ENCODE measurements around the gene MED26. TPM values are rescaled to one million over a fixed set of nuclear protein-coding genes. Genes with fewer than 3 reads are reported as not detected.

The MED26 gene
- total and polyA plus RNA-seq, 2 experiments from 2014 or later, result 6.6 to 7.8 TPM

DNA sequence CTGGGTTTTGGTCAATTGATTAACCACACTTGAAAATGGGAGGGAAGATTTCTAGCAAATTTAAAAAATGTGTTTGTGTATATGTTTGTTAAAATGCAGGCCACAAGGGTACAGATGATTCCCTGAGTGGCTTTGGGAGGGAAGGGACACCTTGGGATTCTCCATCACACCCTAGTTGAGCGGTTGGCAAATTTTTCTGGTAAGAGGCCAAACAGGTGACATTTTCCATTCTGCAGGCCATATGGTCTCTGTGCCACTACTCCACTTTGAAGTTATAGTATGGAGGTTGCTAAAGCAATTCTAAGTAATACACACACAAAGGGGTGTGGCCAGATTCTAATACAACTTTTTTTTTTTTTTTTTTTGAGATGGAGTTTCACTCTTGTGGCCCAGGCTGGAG lies 12.9 kb upstream of the MED26 start:
- DNase-seq (ENCODE audit: low spot score), result no peak
- Histone ChIP-seq H3K9me2 (replicated peaks; ENCODE audit: insufficient read depth) (no peaks in the 10 kb centered on the region), H4K20me1 (ENCODE audit: insufficient read depth, poor library complexity, severe bottlenecking) (peaks cover 13% of the 10 kb centered on the region), H3K4me3 (no peak overlapping the region), H2AFZ (no peak overlapping the region), H3K79me2 (peaks cover 92% of the 10 kb centered on the region), H3K4me1 (ENCODE audit: insufficient read depth) (no peaks in the 10 kb centered on the region), H3K4me2 (no peak overlapping the region), H3K36me3 (replicated peaks; ENCODE audit: insufficient read depth, low read depth) (no peaks in the 10 kb centered on the region), H3K9me3 (ENCODE audit: low read depth) (no peaks in the 10 kb centered on the region), H3K27ac (no peak overlapping the region), H3K27me3 (no peaks in the 10 kb centered on the region)
- TF ChIP-seq EZH2 (IDR thresholded peaks at IDR 0.05; ENCODE audit: borderline replicate concordance) (no peak), EZH2phosphoT487 (IDR thresholded peaks at IDR 0.05; ENCODE audit: low read depth, severe bottlenecking, unreplicated experiment) (no peak)
- WGBS (ENCODE audit: low lambda C conversion rate, missing lambda C conversion rate), result 96% methylated on average over 1 of the region's 1 CpG

GRCh38 chr19:16638666-16639065 lies 10.7 kb upstream of the MED26 start:
- H4K20me1 ChIP-seq (ENCODE audit: insufficient read depth, poor library complexity, severe bottlenecking), result peaks cover 16% of the 10 kb centered on the region
- H3K9me2 ChIP-seq (replicated peaks; ENCODE audit: insufficient read depth), result no peaks in the 10 kb centered on the region
- H3K27ac ChIP-seq, result no peak overlapping the region
- H2AFZ ChIP-seq, result no peak overlapping the region
- WGBS (ENCODE audit: low lambda C conversion rate, missing lambda C conversion rate), result 100% methylated on average over 1 of the region's 1 CpG
- no peaks in the 10 kb centered on the region for H3K9me3 ChIP-seq (ENCODE audit: low read depth)
- H3K4me3 ChIP-seq, result no peak overlapping the region
- H3K27me3 ChIP-seq, result no peaks in the 10 kb centered on the region
- no peaks in the 10 kb centered on the region for H3K4me1 ChIP-seq (ENCODE audit: insufficient read depth)
- DNase-seq (ENCODE audit: low spot score), result no peak
- no peak overlapping the region for H3K4me2 ChIP-seq
- H3K36me3 ChIP-seq (replicated peaks; ENCODE audit: insufficient read depth, low read depth), result no peaks in the 10 kb centered on the region
- H3K79me2 ChIP-seq, result peaks cover 73% of the 10 kb centered on the region
- TF ChIP-seq EZH2 (IDR thresholded peaks at IDR 0.05; ENCODE audit: borderline replicate concordance) (no peak), CTCF (IDR thresholded peaks at IDR 0.05; ENCODE audit: poor library complexity) (no peak), EZH2phosphoT487 (IDR thresholded peaks at IDR 0.05; ENCODE audit: low read depth, severe bottlenecking, unreplicated experiment) (no peak)

- H3K9me2 ChIP-seq (replicated peaks; ENCODE audit: insufficient read depth), result no peaks in the 10 kb centered on the region
- H3K27ac ChIP-seq, result no peak overlapping the region
- H4K20me1 ChIP-seq (ENCODE audit: insufficient read depth, poor library complexity, severe bottlenecking), result peaks cover 16% of the 10 kb centered on the region
- H3K27me3 ChIP-seq, result no peaks in the 10 kb centered on the region
- no peak overlapping the region for H2AFZ ChIP-seq
- peaks cover 64% of the 10 kb centered on the region for H3K79me2 ChIP-seq
- H3K36me3 ChIP-seq (replicated peaks; ENCODE audit: insufficient read depth, low read depth), result no peaks in the 10 kb centered on the region
- H3K9me3 ChIP-seq (ENCODE audit: low read depth), result no peaks in the 10 kb centered on the region
- H3K4me2 ChIP-seq, result no peak overlapping the region
- no peak overlapping the region for H3K4me3 ChIP-seq
- H3K4me1 ChIP-seq (ENCODE audit: insufficient read depth), result no peaks in the 10 kb centered on the region
- no peak for DNase-seq (ENCODE audit: low spot score)
- no peak for TF ChIP-seq EZH2phosphoT487 (IDR thresholded peaks at IDR 0.05; ENCODE audit: low read depth, severe bottlenecking, unreplicated experiment)
These were observed 9.5 kb upstream of the MED26 start for GRCh38 chr19:16637535-16637934.

GRCh38 chr19:16631465-16631864 lies 3.5 kb upstream of the MED26 start:
- Histone ChIP-seq H3K36me3 (replicated peaks; ENCODE audit: insufficient read depth, low read depth) (no peaks in the 10 kb centered on the region), H3K9me2 (replicated peaks; ENCODE audit: insufficient read depth) (no peaks in the 10 kb centered on the region), H3K4me3 (no peak overlapping the region), H3K27ac (no peak overlapping the region), H3K9me3 (ENCODE audit: low read depth) (no peaks in the 10 kb centered on the region), H3K79me2 (peaks cover 25% of the 10 kb centered on the region), H4K20me1 (ENCODE audit: insufficient read depth, poor library complexity, severe bottlenecking) (peaks cover 18% of the 10 kb centered on the region), H3K27me3 (no peaks in the 10 kb centered on the region), H3K4me2 (no peak overlapping the region), H2AFZ (no peak overlapping the region), H3K4me1 (ENCODE audit: insufficient read depth) (peaks cover 14% of the 10 kb centered on the region)
- WGBS (ENCODE audit: low lambda C conversion rate, missing lambda C conversion rate), result 90% methylated on average over 6 of the region's 6 CpGs
- DNase-seq (ENCODE audit: low spot score), result no peak
- no peak for TF ChIP-seq EZH2phosphoT487 (IDR thresholded peaks at IDR 0.05; ENCODE audit: low read depth, severe bottlenecking, unreplicated experiment)

- 15% methylated on average over 18 of the region's 23 CpGs for WGBS (ENCODE audit: low lambda C conversion rate, missing lambda C conversion rate)
- H3K9me2 ChIP-seq (replicated peaks; ENCODE audit: insufficient read depth), result no peaks in the 10 kb centered on the region
- peak overlapping the region; percentile 64 for H3K4me3 ChIP-seq
- H3K4me1 ChIP-seq (ENCODE audit: insufficient read depth), result peaks cover 18% of the 10 kb centered on the region
- peaks cover 42% of the 10 kb centered on the region for H3K79me2 ChIP-seq
- H3K9me3 ChIP-seq (ENCODE audit: low read depth), result no peaks in the 10 kb centered on the region
- H3K4me2 ChIP-seq, result peak overlapping the region; percentile 96
- no peak for TF ChIP-seq EZH2 (IDR thresholded peaks at IDR 0.05; ENCODE audit: borderline replicate concordance)
- no peak for TF ChIP-seq EZH2phosphoT487 (IDR thresholded peaks at IDR 0.05; ENCODE audit: low read depth, severe bottlenecking, unreplicated experiment)
- no peak for TF ChIP-seq CTCF (IDR thresholded peaks at IDR 0.05; ENCODE audit: poor library complexity)
- peak overlapping the region; percentile 95 for H3K27ac ChIP-seq
- H3K27me3 ChIP-seq, result no peaks in the 10 kb centered on the region
- peaks cover 38% of the 10 kb centered on the region for H4K20me1 ChIP-seq (ENCODE audit: insufficient read depth, poor library complexity, severe bottlenecking)
- H2AFZ ChIP-seq, result peak overlapping the region; percentile 83
- no peaks in the 10 kb centered on the region for H3K36me3 ChIP-seq (replicated peaks; ENCODE audit: insufficient read depth, low read depth)
- peak; percentile 70 for DNase-seq (ENCODE audit: low spot score)
These were observed 1.1 kb upstream of the MED26 start for GRCh38 chr19:16628984-16629691.

Data from hepatocyte (in vitro differentiated cells).